GM18517 (cell line): ENCODE results near the gene RXRG.

Experiments
- ATAC-seq: cut with Tn5 transposase; IDR thresholded peaks from one replicate; pipeline ENCODE4 v1.9.1; 2021; ENCODE audit warnings: mild to moderate bottlenecking, moderate library complexity; ENCODE audit not compliant: unreplicated experiment

RXRG gene

GRCh38 chr1:165376041-165376810 is 68.7 kb downstream of the RXRG start:
- no peak for ATAC-seq

- ATAC-seq = no peak
These were observed 69.3 kb downstream of the RXRG start for GRCh38 chr1:165375623-165376022.

- ATAC-seq = no peak
These were observed 73.2 kb downstream of the RXRG start for GRCh38 chr1:165371588-165372225.

- no peak for ATAC-seq
These were observed 75.6 kb downstream of the RXRG start for GRCh38 chr1:165369255-165369848.

- no peak for ATAC-seq
These were observed 77.4 kb downstream of the RXRG start for GRCh38 chr1:165367375-165367993.

GRCh38 chr1:165365341-165365740 is 79.6 kb downstream of the RXRG start:
- no peak for ATAC-seq

- ATAC-seq = no peak
These were observed 80.3 kb downstream of the RXRG start for GRCh38 chr1:165364568-165365133.

- no peak for ATAC-seq
These were observed 88.0 kb downstream of the RXRG start for GRCh38 chr1:165356876-165357275.

- no peak for ATAC-seq
These were observed 88.7 kb downstream of the RXRG start, which contains the start of gene LMX1A for GRCh38 chr1:165355977-165356811. TSS of gene LMX1A (minus strand) at chr1:165356715. CDS start at chr1:165355559, 1,156 bp downstream.

- ATAC-seq = no peak
These were observed 89.6 kb downstream of the RXRG start for GRCh38 chr1:165355139-165355976.

GRCh38 chr1:165354739-165355138 is 90.2 kb downstream of the RXRG start:
- ATAC-seq = no peak

GRCh38 chr1:165353731-165354671 is 90.9 kb downstream of the RXRG start:
- no peak for ATAC-seq

GRCh38 chr1:165352442-165353293 is 92.3 kb downstream of the RXRG start:
- no peak for ATAC-seq

- no peak for ATAC-seq
These were observed 93.0 kb downstream of the RXRG start for GRCh38 chr1:165351863-165352441.
